HCT116 (cell line): ENCODE results near the gene ARHGAP10. TPM values are rescaled to one million over a fixed set of nuclear protein-coding genes. Genes with fewer than 3 reads are reported as not detected.

Source experiments
- ATAC-seq: fragments of 200-7000 bp; cut with Tn5 transposase; 2 replicates; pipeline ENCODE4 v1.9.1; 2020; ENCODE audit warnings: mild to moderate bottlenecking, moderate library complexity
- BruUV-seq: library from RNA; stranded (reverse); fragments of 400-500 nt; replicated peaks from 2 replicates; lab custom pipeline; 2021; lab: Mats Ljungman, UMichigan
- CTCF ChIA-PET: fragments of 300-600 bp; sonication (Branson Sonifier 250); formaldehyde crosslinking; loops from one replicate; lab custom pipeline; 2021; ENCODE audit warnings: antibody characterized with exemption; lab: Charles Lee
- POLR2A ChIA-PET: fragments of 300-600, 350-600 bp; sonication (Branson Sonifier 250); formaldehyde crosslinking; loops from one replicate; lab custom pipeline; 2021; ENCODE audit warnings: antibody characterized with exemption; lab: Charles Lee
- RAD21 ChIA-PET, 2 experiments: fragments of 300-600 bp; sonication (Branson Sonifier 250); formaldehyde crosslinking; loops; one replicate each; lab custom pipeline; 2023; ENCODE audit warnings: low total read pairs in 2 of 2; ENCODE audit not compliant: uncharacterized antibody in 2 of 2, unreplicated experiment in 2 of 2, low non-redundant PET in 1 of 2; lab: Charles Lee
- DNase-seq: peaks from one replicate; pipeline ENCODE4 v3.0.0-alpha.2; 2010; ENCODE audit warnings: low read depth, low spot score
- H2AFZ ChIP-seq: fragments of 200-600 bp; shearing (Covaris generic), sonication (generic); 2 replicates; pipeline ENCODE4 v1.6.1; 2017; ENCODE audit warnings: low read depth, mixed run types, mixed read lengths, antibody characterized with exemption, low read length; ENCODE audit not compliant: poor library complexity, severe bottlenecking
- H3K27ac ChIP-seq: 2 replicates; pipeline ENCODE4 v1.5.1; 2012; ENCODE audit warnings: low read depth, low read length
- H3K27me3 ChIP-seq: fragments of 200-600 bp; sonication (generic); 2 replicates; pipeline ENCODE4 v1.6.1; 2016; ENCODE audit warnings: mixed run types, low read length, mixed read lengths; ENCODE audit not compliant: insufficient read depth
- H3K36me3 ChIP-seq, 2 experiments: fragments of 200-500 bp in 1 of 2; fragments of 200-600 bp in 1 of 2; sonication (Bioruptor generic) in 1 of 2; sonication (generic) in 1 of 2; 2 replicates each; pipeline versions ENCODE4 v1.5.1 to v1.6.1; 2014 to 2016; ENCODE audit warnings: low read length in 2 of 2, inconsistent platforms in 1 of 2, mixed read lengths in 1 of 2, mixed run types in 1 of 2; ENCODE audit not compliant: insufficient read depth in 2 of 2, control insufficient read depth in 1 of 2
- H3K4me1 ChIP-seq, 2 experiments: fragments of 200-600 bp in 1 of 2; sonication (generic) in 1 of 2; 2 replicates each; pipeline versions ENCODE4 v1.5.1 to v1.6.1; 2012 to 2017; ENCODE audit warnings: low read length in 2 of 2, inconsistent platforms in 1 of 2, mild to moderate bottlenecking in 1 of 2, mixed read lengths in 1 of 2, mixed run types in 1 of 2, moderate library complexity in 1 of 2; ENCODE audit not compliant: insufficient read depth in 2 of 2, control insufficient read depth in 1 of 2
- H3K4me2 ChIP-seq: fragments of 200-600 bp; sonication (generic); 2 replicates; pipeline ENCODE4 v1.6.1; 2017; ENCODE audit warnings: mixed run types, low read length, mixed read lengths
- H3K4me3 ChIP-seq, 2 experiments: fragments of 200-600 bp in 1 of 2; sonication (generic) in 1 of 2; replicated peaks in 1 of 2; 2 replicates each; pipeline ENCODE4 v1.5.1; 2011 to 2016; ENCODE audit warnings: low read length in 2 of 2, control low read depth in 1 of 2, low read depth in 1 of 2, mild to moderate bottlenecking in 1 of 2, mixed read lengths in 1 of 2, mixed run types in 1 of 2
- H3K79me2 ChIP-seq: fragments of 200-600 bp; sonication (generic); 2 replicates; pipeline ENCODE4 v1.6.1; 2017; ENCODE audit warnings: mild to moderate bottlenecking, mixed run types, low read length, moderate library complexity, mixed read lengths; ENCODE audit not compliant: insufficient read depth
- H3K9ac ChIP-seq: fragments of 200-600 bp; sonication (generic); 2 replicates; pipeline ENCODE4 v1.6.1; 2016; ENCODE audit warnings: low read length, mixed read lengths
- H3K9me2 ChIP-seq: fragments of 200-600 bp; sonication (generic), shearing (Covaris generic); 2 replicates; pipeline ENCODE4 v1.6.1; 2017; ENCODE audit warnings: mixed run types, mild to moderate bottlenecking, moderate library complexity; ENCODE audit not compliant: insufficient read depth
- H3K9me3 ChIP-seq, 2 experiments: fragments of 200-500 bp in 1 of 2; fragments of 200-600 bp in 1 of 2; sonication (Bioruptor generic) in 1 of 2; sonication (generic) in 1 of 2; 2 replicates each; pipeline ENCODE4 v1.6.1; 2014 to 2017; ENCODE audit warnings: low read length in 2 of 2, mixed read lengths in 2 of 2, inconsistent platforms in 1 of 2, low read depth in 1 of 2, mild to moderate bottlenecking in 1 of 2, mixed run types in 1 of 2, moderate library complexity in 1 of 2; ENCODE audit not compliant: control insufficient read depth in 1 of 2, insufficient read depth in 1 of 2
- H4K20me1 ChIP-seq: fragments of 200-600 bp; sonication (generic), shearing (Covaris generic); 2 replicates; pipeline ENCODE4 v1.6.1; 2017; ENCODE audit warnings: mixed run types, mild to moderate bottlenecking, moderate library complexity; ENCODE audit not compliant: insufficient read depth
- CEBPB ChIP-seq: IDR thresholded peaks from 2 replicates; pipeline ENCODE4 v1.6.1; 2012; ENCODE audit warnings: low read depth
- FOSL1 ChIP-seq: IDR thresholded peaks from 2 replicates; pipeline ENCODE4 v1.6.1; 2012; ENCODE audit warnings: low read depth
- JUND ChIP-seq: IDR thresholded peaks from 2 replicates; pipeline ENCODE4 v1.6.1; 2012
- SIN3A ChIP-seq: IDR thresholded peaks from 2 replicates; pipeline ENCODE4 v1.6.1; 2012; ENCODE audit warnings: low read depth
- SP1 ChIP-seq: IDR thresholded peaks from 2 replicates; pipeline ENCODE4 v1.6.1; 2012; ENCODE audit warnings: low read depth
- SRF ChIP-seq: IDR thresholded peaks from 2 replicates; pipeline ENCODE4 v1.6.1; 2012; ENCODE audit warnings: low read depth
- ZNF274 ChIP-seq: fragments of 200-500 bp; sonication (Bioruptor generic); IDR thresholded peaks from 2 replicates; pipeline ENCODE4 v1.6.1; 2014; ENCODE audit warnings: mild to moderate bottlenecking, low read depth, low read length, inconsistent platforms
- intact Hi-C: fragments of 100-400 bp; cut with micrococcal nuclease; formaldehyde crosslinking; loops from 2 replicates; pipeline ENCODE4 v1.10.0; 2022
- total RNA-seq: library from RNA; stranded (reverse); gene quantifications from one replicate; pipeline ENCODE4 v1.2.1, GENCODE V29; 2021; ENCODE audit not compliant: unreplicated experiment

Gene ARHGAP10
- total RNA-seq, 1 experiment from 2014 or later, result 24.7 TPM

- intact Hi-C loops, result no loop called here
- Histone ChIP-seq H3K79me2 (peaks cover 87% of the 10 kb centered on the region), H3K36me3 (no peaks in the 10 kb centered on the region), H3K27me3 (no peaks in the 10 kb centered on the region), H4K20me1 (no peaks in the 10 kb centered on the region), H3K4me2 (peak overlapping the region; percentile 46), H3K4me1 (peaks cover 32 to 45% of the 10 kb centered on the region in 2 experiments), H3K9me3 (no peaks in the 10 kb centered on the region), H3K9me2 (no peaks in the 10 kb centered on the region), H3K27ac (no peak overlapping the region), H3K9ac (no peak overlapping the region), H3K4me3 (peak overlapping the region in 1 of 2 experiments; percentile 14; a peak in 1 of 4 replicates)
- CTCF ChIA-PET, result no interaction called here
- POLR2A ChIA-PET, result no interaction called here
- TF ChIP-seq FOSL1 (peak; percentile 41), JUND (peak; percentile 44; the same call in 1 of the 2 replicates), SIN3A (no peak), CEBPB (no peak), ZNF274 (no peak)
- TF ChIP-seq, all 23 proteins: peak for 2
- RAD21 ChIA-PET, result no interaction called here
- BruUV-seq, result no TSS peak
- ATAC-seq, result no peak
- H2AFZ ChIP-seq, result no peak overlapping the region
- DNase-seq, result no peak
These were observed 4.6 kb downstream of the ARHGAP10 start for GRCh38 chr4:147736458-147736857.

- ChIA-PET POLR2A (no interaction called here), CTCF (interaction anchor here (1.4 kb wide), 1 partner anchor 129 kb away, joined by 3 read pairs; no protein-coding TSS in a partner anchor), RAD21 (no interaction called here)
- DNase-seq (no peak), ATAC-seq (no peak)
- Histone ChIP-seq H3K27me3 (no peaks in the 10 kb centered on the region), H3K9me2 (no peaks in the 10 kb centered on the region), H3K4me2 (no peak overlapping the region), H2AFZ (no peak overlapping the region), H3K79me2 (peaks cover 92% of the 10 kb centered on the region), H3K9me3 (no peaks in the 10 kb centered on the region), H3K9ac (no peak overlapping the region), H4K20me1 (no peaks in the 10 kb centered on the region), H3K27ac (no peak overlapping the region), H3K36me3 (no peaks in the 10 kb centered on the region), H3K4me1 (peaks cover 34 to 44% of the 10 kb centered on the region in 2 experiments), H3K4me3 (no peak overlapping the region)
- TF ChIP-seq SRF (no peak), SP1 (no peak), JUND (no peak)
- no TSS peak for BruUV-seq
- intact Hi-C loops, result no loop called here
These were observed 5.7 kb downstream of the ARHGAP10 start for GRCh38 chr4:147737623-147738022.
